Upper lobe of left lung (tissue), 6 donors: ENCODE data around the gene ABHD17A. TPM values are rescaled to one million over a fixed set of nuclear protein-coding genes. Genes with fewer than 3 reads are reported as not detected.

Experiments
- ATAC-seq, 2 donors: fragments of 200-7000 bp; cut with Tn5 transposase; one replicate each; pipeline ENCODE4 v1.9.1; 2022; ENCODE audit warnings: mild to moderate bottlenecking in 2 of 2, moderate library complexity in 2 of 2; ENCODE audit not compliant: low FRiP score in 2 of 2
- DNase-seq, 2 donors: peaks; one replicate each; pipeline ENCODE4 v3.0.0-alpha.2; 2019 to 2020
- H3K27ac ChIP-seq, 4 donors: fragments of 200-600 bp; sonication (generic); one replicate each; pipeline ENCODE4 v1.5.1; 2016 to 2019
- H3K27me3 ChIP-seq, 4 donors: fragments of 200-600 bp; sonication (generic); one replicate each; pipeline ENCODE4 v1.5.1; 2017 to 2019
- H3K36me3 ChIP-seq, 4 donors: fragments of 200-600 bp; sonication (generic); one replicate each; pipeline ENCODE4 v1.5.1; 2016 to 2019
- H3K4me1 ChIP-seq, 4 donors: fragments of 200-600 bp; sonication (generic); one replicate each; pipeline ENCODE4 v1.5.1; 2018 to 2019
- H3K4me3 ChIP-seq, 4 donors: fragments of 200-600 bp; sonication (generic); one replicate each; pipeline ENCODE4 v1.5.1; 2017 to 2019; ENCODE audit warnings: mild to moderate bottlenecking in 2 of 4, moderate library complexity in 1 of 4
- H3K9me3 ChIP-seq, 4 donors: fragments of 200-600 bp; sonication (generic); one replicate each; pipeline ENCODE4 v1.5.1; 2018 to 2019
- CTCF ChIP-seq, 6 experiments: fragments of 450-650 bp in 4 of 6; fragments of 200-600 bp in 2 of 6; sonication (generic) in 2 of 6; IDR thresholded peaks; one replicate each; pipeline ENCODE4 v1.5.1; 2016 to 2019; ENCODE audit warnings: antibody characterized with exemption in 6 of 6
- EP300 ChIP-seq, 4 donors: sonication (generic); formaldehyde crosslinking; IDR thresholded peaks; one replicate each; pipeline ENCODE4 v1.5.1; 2017; ENCODE audit warnings: antibody characterized with exemption in 4 of 4, control low read depth in 2 of 4
- POLR2A ChIP-seq, 4 donors: fragments of 450-650 bp; IDR thresholded peaks; one replicate each; pipeline ENCODE4 v1.5.1; 2016 to 2017; ENCODE audit warnings: antibody characterized with exemption in 4 of 4, mild to moderate bottlenecking in 2 of 4
- POLR2AphosphoS5 ChIP-seq, 2 donors: sonication (generic); formaldehyde crosslinking; IDR thresholded peaks; one replicate each; pipeline ENCODE4 v1.5.1; 2017; ENCODE audit warnings: antibody characterized with exemption in 2 of 2
- WGBS, 2 donors: methylation state at CpG; one replicate each; pipeline ENCODE4 v1.1.5; 2017 to 2018; 5-methylcytosine and 5-hydroxymethylcytosine counted together
- total RNA-seq, 6 donors: library from RNA; depleted of rRNA in 4 of 6; stranded (reverse); fragments of >200 nt in 4 of 6; gene quantifications; one replicate each; pipeline versions ENCODE4 v1.1.0 to v1.2.1, GENCODE V29; 2016 to 2021
- donor health status: DM: no; HTN: no; CAD: no; lungs with moderate emphysema.
- donor health status: DM: no; HTN: yes; CAD: no; lungs with severe emphysema.

ABHD17A gene
- total RNA-seq, 6 donors from 2014 or later, result 63.4 to 143 (median 108) TPM

DNA sequence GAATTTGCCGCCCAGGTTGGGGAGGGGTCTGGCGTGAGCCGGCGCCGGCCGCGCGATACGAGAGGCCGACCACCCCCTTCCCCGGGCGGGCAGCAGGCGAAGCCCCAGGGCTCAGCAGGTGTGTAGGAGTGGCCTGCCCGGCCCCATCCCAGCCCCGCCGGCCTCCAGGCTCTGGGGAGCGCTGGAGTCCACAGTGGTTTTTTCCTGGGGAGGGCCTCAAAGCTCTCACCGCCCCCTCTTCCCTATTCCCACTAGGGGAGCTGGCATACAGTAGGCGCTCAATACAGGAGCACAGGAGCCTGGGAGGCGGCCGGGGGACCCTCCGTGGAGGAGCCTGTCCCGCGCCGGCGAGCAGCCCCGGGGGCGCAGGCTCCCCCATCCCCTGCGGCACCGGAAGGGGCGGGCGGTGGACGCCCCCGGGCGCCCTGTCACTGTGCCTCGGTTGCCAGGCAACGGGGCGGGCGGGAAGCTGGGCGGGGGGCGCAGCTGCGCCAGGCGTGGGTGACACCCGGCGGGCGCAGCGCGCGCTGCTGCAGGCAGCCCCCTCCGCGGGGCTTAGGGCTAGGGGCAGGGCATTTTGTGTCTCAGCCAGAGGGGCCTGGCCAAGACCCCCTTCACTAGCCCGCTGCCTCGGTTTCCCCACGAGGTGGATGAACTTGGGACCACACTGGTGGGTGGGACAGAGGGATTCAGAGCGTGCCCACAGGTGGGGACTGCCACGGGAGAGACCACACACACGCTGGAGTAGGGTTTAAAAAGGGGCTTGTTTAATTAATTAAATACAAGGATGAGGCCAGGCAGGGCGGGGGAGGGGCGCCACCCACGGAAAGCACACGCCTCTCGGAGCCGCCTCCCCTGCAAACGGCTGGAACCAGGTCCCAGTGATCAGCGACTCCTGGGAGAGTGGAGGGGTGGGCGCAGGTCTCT, 33.4 kb downstream of the ABHD17A start:
- 34 to 35% methylated on average over 26 to 44 of the region's 66 CpGs for WGBS, 2 donors
- no peaks in the 10 kb centered on the region for H3K27me3 ChIP-seq
- no peak for TF ChIP-seq EP300 (IDR thresholded peaks at IDR 0.05)
- TF ChIP-seq CTCF (IDR thresholded peaks at IDR 0.05), result no peak
- TF ChIP-seq POLR2AphosphoS5 (IDR thresholded peaks at IDR 0.05), result no peak
- peaks cover 54 to 70% (median 60%) of the 10 kb centered on the region in 4 donors for H3K4me1 ChIP-seq
- H3K9me3 ChIP-seq, result no peaks in the 10 kb centered on the region
- DNase-seq (peak in 1 of 2 donors; percentile 85), ATAC-seq (no peak)
- peak overlapping the region in 1 of 4 donors; percentile 2 for H3K4me3 ChIP-seq
- H3K36me3 ChIP-seq, result peaks cover 0 to 4% (median 0%) of the 10 kb centered on the region in 4 donors
- peak overlapping the region in 1 of 4 donors; percentile 93 for H3K27ac ChIP-seq

GRCh38 chr19:1850809-1851653, 34.3 kb downstream of the ABHD17A start:
- no peak for DNase-seq
- no peak for ATAC-seq
- H3K27me3 ChIP-seq, result no peaks in the 10 kb centered on the region

DNA sequence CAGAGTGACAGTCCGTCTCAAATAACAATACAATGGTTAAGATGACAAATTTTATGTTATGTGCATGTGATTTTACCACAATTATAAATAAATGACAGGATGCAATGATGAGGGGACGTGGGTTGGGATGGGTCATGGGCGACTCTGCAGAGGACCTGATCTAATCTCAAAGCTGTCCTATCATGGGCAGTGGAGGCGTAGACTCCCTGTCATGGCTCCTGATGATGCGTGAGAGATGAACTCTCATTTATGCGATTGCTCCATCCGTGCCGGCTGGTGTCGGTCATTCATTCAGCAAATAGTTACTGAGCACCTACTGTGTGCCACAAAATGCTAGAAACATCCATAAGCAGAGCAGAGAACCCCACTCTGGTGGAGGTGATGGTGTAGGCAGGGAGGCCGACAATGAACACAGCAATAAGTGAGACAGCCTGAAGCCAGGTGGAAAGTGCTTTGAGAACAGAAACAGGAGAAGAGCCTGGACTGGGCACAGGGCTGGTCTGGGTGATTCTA, 35.4 kb downstream of the ABHD17A start:
- 77 to 92% methylated on average over 10 of the region's 10 CpGs for WGBS, 2 donors
- H3K4me1 ChIP-seq, result peaks cover 59 to 70% (median 61%) of the 10 kb centered on the region in 4 donors
- TF ChIP-seq POLR2AphosphoS5 (IDR thresholded peaks at IDR 0.05) (no peak), EP300 (IDR thresholded peaks at IDR 0.05) (no peak), POLR2A (IDR thresholded peaks at IDR 0.05) (no peak), CTCF (IDR thresholded peaks at IDR 0.05) (no peak)
- no peak overlapping the region for H3K4me3 ChIP-seq
- DNase-seq (no peak), ATAC-seq (no peak)
- H3K9me3 ChIP-seq, result no peaks in the 10 kb centered on the region
- no peak overlapping the region for H3K27ac ChIP-seq
- H3K36me3 ChIP-seq, result peaks cover 0 to 5% (median 2%) of the 10 kb centered on the region in 4 donors
- no peaks in the 10 kb centered on the region for H3K27me3 ChIP-seq

More at GRCh38 chr19:1850809-1851653, 34.3 kb downstream of the ABHD17A start:
- no peak overlapping the region for H3K27ac ChIP-seq
- peaks cover 0 to 4% (median 0%) of the 10 kb centered on the region in 4 donors for H3K36me3 ChIP-seq
- 78 to 83% methylated on average over 26 to 30 of the region's 31 CpGs for WGBS, 2 donors
- peaks cover 54 to 70% (median 61%) of the 10 kb centered on the region in 4 donors for H3K4me1 ChIP-seq
- H3K9me3 ChIP-seq, result no peaks in the 10 kb centered on the region
- H3K4me3 ChIP-seq, result no peak overlapping the region
- TF ChIP-seq CTCF (IDR thresholded peaks at IDR 0.05) (no peak), POLR2AphosphoS5 (IDR thresholded peaks at IDR 0.05) (no peak), POLR2A (IDR thresholded peaks at IDR 0.05) (no peak), EP300 (IDR thresholded peaks at IDR 0.05) (no peak)

DNA sequence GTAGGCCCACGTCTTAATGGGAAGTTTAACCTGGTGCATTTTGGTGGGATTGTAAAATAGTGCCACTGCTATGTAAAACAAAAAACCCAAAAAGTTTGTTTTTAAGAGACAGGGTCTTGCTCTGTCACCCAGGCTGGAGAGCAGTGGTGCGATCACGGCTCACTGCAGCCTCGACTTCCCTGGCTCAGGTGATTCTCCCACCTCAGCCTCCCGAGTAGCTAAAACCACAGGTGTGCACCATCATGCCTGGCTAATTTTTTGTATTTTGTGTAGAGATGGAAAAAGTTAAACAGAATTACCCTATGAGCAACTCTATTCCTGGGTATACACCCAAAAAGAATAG, 36.2 kb downstream of the ABHD17A start:
- Histone ChIP-seq H3K36me3 (peaks cover 0 to 12% (median under 1%) of the 10 kb centered on the region in 4 donors), H3K4me3 (no peak overlapping the region), H3K9me3 (no peaks in the 10 kb centered on the region), H3K4me1 (peaks cover 58 to 70% (median 61%) of the 10 kb centered on the region in 4 donors), H3K27me3 (no peaks in the 10 kb centered on the region), H3K27ac (peak overlapping the region; percentile 98 to 99 (median 98))
- ATAC-seq (no peak), DNase-seq (no peak)
- TF ChIP-seq EP300 (IDR thresholded peaks at IDR 0.05), result no peak
- no peak for TF ChIP-seq POLR2AphosphoS5 (IDR thresholded peaks at IDR 0.05)
- no peak for TF ChIP-seq CTCF (IDR thresholded peaks at IDR 0.05)
- no peak for TF ChIP-seq POLR2A (IDR thresholded peaks at IDR 0.05)
- WGBS, 2 donors, result 59 to 70% methylated on average over 5 of the region's 5 CpGs
